HCT116 (cell line): ENCODE data around the gene RNF152. TPM values are rescaled to one million over a fixed set of nuclear protein-coding genes. Genes with fewer than 3 reads are reported as not detected.

Source experiments
- ATAC-seq: fragments of 200-7000 bp; cut with Tn5 transposase; 2 replicates; pipeline ENCODE4 v1.9.1; 2020; ENCODE audit warnings: mild to moderate bottlenecking, moderate library complexity
- BruUV-seq: library from RNA; stranded (reverse); fragments of 400-500 nt; replicated peaks from 2 replicates; lab custom pipeline; 2021; lab: Mats Ljungman, UMichigan
- CTCF ChIA-PET: fragments of 300-600 bp; sonication (Branson Sonifier 250); formaldehyde crosslinking; loops from one replicate; lab custom pipeline; 2021; ENCODE audit warnings: antibody characterized with exemption; lab: Charles Lee
- POLR2A ChIA-PET: fragments of 300-600, 350-600 bp; sonication (Branson Sonifier 250); formaldehyde crosslinking; loops from one replicate; lab custom pipeline; 2021; ENCODE audit warnings: antibody characterized with exemption; lab: Charles Lee
- RAD21 ChIA-PET, 2 experiments: fragments of 300-600 bp; sonication (Branson Sonifier 250); formaldehyde crosslinking; loops; one replicate each; lab custom pipeline; 2023; ENCODE audit warnings: low total read pairs in 2 of 2; ENCODE audit not compliant: uncharacterized antibody in 2 of 2, unreplicated experiment in 2 of 2, low non-redundant PET in 1 of 2; lab: Charles Lee
- DNase-seq: peaks from one replicate; pipeline ENCODE4 v3.0.0-alpha.2; 2010; ENCODE audit warnings: low read depth, low spot score
- H2AFZ ChIP-seq: fragments of 200-600 bp; shearing (Covaris generic), sonication (generic); 2 replicates; pipeline ENCODE4 v1.6.1; 2017; ENCODE audit warnings: low read depth, mixed run types, mixed read lengths, antibody characterized with exemption, low read length; ENCODE audit not compliant: poor library complexity, severe bottlenecking
- H3K27ac ChIP-seq: 2 replicates; pipeline ENCODE4 v1.5.1; 2012; ENCODE audit warnings: low read depth, low read length
- H3K27me3 ChIP-seq: fragments of 200-600 bp; sonication (generic); 2 replicates; pipeline ENCODE4 v1.6.1; 2016; ENCODE audit warnings: mixed run types, low read length, mixed read lengths; ENCODE audit not compliant: insufficient read depth
- H3K36me3 ChIP-seq, 2 experiments: fragments of 200-500 bp in 1 of 2; fragments of 200-600 bp in 1 of 2; sonication (Bioruptor generic) in 1 of 2; sonication (generic) in 1 of 2; 2 replicates each; pipeline versions ENCODE4 v1.5.1 to v1.6.1; 2014 to 2016; ENCODE audit warnings: low read length in 2 of 2, inconsistent platforms in 1 of 2, mixed read lengths in 1 of 2, mixed run types in 1 of 2; ENCODE audit not compliant: insufficient read depth in 2 of 2, control insufficient read depth in 1 of 2
- H3K4me1 ChIP-seq, 2 experiments: fragments of 200-600 bp in 1 of 2; sonication (generic) in 1 of 2; 2 replicates each; pipeline versions ENCODE4 v1.5.1 to v1.6.1; 2012 to 2017; ENCODE audit warnings: low read length in 2 of 2, inconsistent platforms in 1 of 2, mild to moderate bottlenecking in 1 of 2, mixed read lengths in 1 of 2, mixed run types in 1 of 2, moderate library complexity in 1 of 2; ENCODE audit not compliant: insufficient read depth in 2 of 2, control insufficient read depth in 1 of 2
- H3K4me2 ChIP-seq: fragments of 200-600 bp; sonication (generic); 2 replicates; pipeline ENCODE4 v1.6.1; 2017; ENCODE audit warnings: mixed run types, low read length, mixed read lengths
- H3K4me3 ChIP-seq, 2 experiments: fragments of 200-600 bp in 1 of 2; sonication (generic) in 1 of 2; replicated peaks in 1 of 2; 2 replicates each; pipeline ENCODE4 v1.5.1; 2011 to 2016; ENCODE audit warnings: low read length in 2 of 2, control low read depth in 1 of 2, low read depth in 1 of 2, mild to moderate bottlenecking in 1 of 2, mixed read lengths in 1 of 2, mixed run types in 1 of 2
- H3K79me2 ChIP-seq: fragments of 200-600 bp; sonication (generic); 2 replicates; pipeline ENCODE4 v1.6.1; 2017; ENCODE audit warnings: mild to moderate bottlenecking, mixed run types, low read length, moderate library complexity, mixed read lengths; ENCODE audit not compliant: insufficient read depth
- H3K9ac ChIP-seq: fragments of 200-600 bp; sonication (generic); 2 replicates; pipeline ENCODE4 v1.6.1; 2016; ENCODE audit warnings: low read length, mixed read lengths
- H3K9me2 ChIP-seq: fragments of 200-600 bp; sonication (generic), shearing (Covaris generic); 2 replicates; pipeline ENCODE4 v1.6.1; 2017; ENCODE audit warnings: mixed run types, mild to moderate bottlenecking, moderate library complexity; ENCODE audit not compliant: insufficient read depth
- H3K9me3 ChIP-seq, 2 experiments: fragments of 200-500 bp in 1 of 2; fragments of 200-600 bp in 1 of 2; sonication (Bioruptor generic) in 1 of 2; sonication (generic) in 1 of 2; 2 replicates each; pipeline ENCODE4 v1.6.1; 2014 to 2017; ENCODE audit warnings: low read length in 2 of 2, mixed read lengths in 2 of 2, inconsistent platforms in 1 of 2, low read depth in 1 of 2, mild to moderate bottlenecking in 1 of 2, mixed run types in 1 of 2, moderate library complexity in 1 of 2; ENCODE audit not compliant: control insufficient read depth in 1 of 2, insufficient read depth in 1 of 2
- H4K20me1 ChIP-seq: fragments of 200-600 bp; sonication (generic), shearing (Covaris generic); 2 replicates; pipeline ENCODE4 v1.6.1; 2017; ENCODE audit warnings: mixed run types, mild to moderate bottlenecking, moderate library complexity; ENCODE audit not compliant: insufficient read depth
- ATF3 ChIP-seq: IDR thresholded peaks from 2 replicates; pipeline ENCODE4 v1.6.1; 2012
- CBX3 ChIP-seq: IDR thresholded peaks from 2 replicates; pipeline ENCODE4 v1.6.1; 2012; ENCODE audit warnings: low read depth
- CEBPB ChIP-seq: IDR thresholded peaks from 2 replicates; pipeline ENCODE4 v1.6.1; 2012; ENCODE audit warnings: low read depth
- CTCF ChIP-seq, 3 experiments: fragments of 200-600 bp in 1 of 3; sonication (generic) in 1 of 3; IDR thresholded peaks in 2 of 3; conservative IDR thresholded peaks in 1 of 3; 2 replicates each; pipeline ENCODE4 v1.5.1; 2012 to 2017; ENCODE audit warnings: low read depth in 2 of 3, low read length in 2 of 3, antibody characterized with exemption in 1 of 3, borderline replicate concordance in 1 of 3, control low read depth in 1 of 3, mild to moderate bottlenecking in 1 of 3, mixed read lengths in 1 of 3, mixed run types in 1 of 3, moderate library complexity in 1 of 3; ENCODE audit not compliant: insufficient read depth in 1 of 3
- ELF1 ChIP-seq: IDR thresholded peaks from 2 replicates; pipeline ENCODE4 v1.6.1; 2012; ENCODE audit warnings: low read depth, borderline replicate concordance
- EZH2 ChIP-seq: fragments of 200-600 bp; sonication (generic); IDR thresholded peaks from 2 replicates; pipeline ENCODE4 v1.6.1; 2017; ENCODE audit warnings: antibody characterized with exemption, mixed run types
- FOSL1 ChIP-seq: IDR thresholded peaks from 2 replicates; pipeline ENCODE4 v1.6.1; 2012; ENCODE audit warnings: low read depth
- MAX ChIP-seq: IDR thresholded peaks from 2 replicates; pipeline ENCODE4 v1.6.1; 2012
- POLR2A ChIP-seq: IDR thresholded peaks from 2 replicates; pipeline ENCODE4 v1.7.0; 2011; ENCODE audit warnings: borderline replicate concordance; ENCODE audit not compliant: insufficient read depth, insufficient read length; ENCODE audit errors: extremely low read depth
- POLR2AphosphoS5 ChIP-seq: IDR thresholded peaks from 2 replicates; pipeline ENCODE4 v1.6.1; 2011; ENCODE audit warnings: mild to moderate bottlenecking, low read depth, low read length, moderate library complexity
- SIN3A ChIP-seq: IDR thresholded peaks from 2 replicates; pipeline ENCODE4 v1.6.1; 2012; ENCODE audit warnings: low read depth
- YY1 ChIP-seq: IDR thresholded peaks from 2 replicates; pipeline ENCODE4 v1.6.1; 2011; ENCODE audit warnings: low read length, low read depth, moderate library complexity, mild to moderate bottlenecking; ENCODE audit not compliant: insufficient replicate concordance; ENCODE audit errors: extremely low read depth
- ZFX ChIP-seq: fragments of 450-650 bp; IDR thresholded peaks from 2 replicates; pipeline ENCODE4 v1.6.1; 2017
- ZNF274 ChIP-seq: fragments of 200-500 bp; sonication (Bioruptor generic); IDR thresholded peaks from 2 replicates; pipeline ENCODE4 v1.6.1; 2014; ENCODE audit warnings: mild to moderate bottlenecking, low read depth, low read length, inconsistent platforms
- intact Hi-C: fragments of 100-400 bp; cut with micrococcal nuclease; formaldehyde crosslinking; loops from 2 replicates; pipeline ENCODE4 v1.10.0; 2022
- total RNA-seq: library from RNA; stranded (reverse); gene quantifications from one replicate; pipeline ENCODE4 v1.2.1, GENCODE V29; 2021; ENCODE audit not compliant: unreplicated experiment

Gene RNF152
- total RNA-seq, 1 experiment from 2014 or later, result 0.47 TPM

GRCh38 chr18:61860302-61860701 is 32.5 kb downstream of the RNF152 start (continued):
- no peak for TF ChIP-seq CTCF (IDR thresholded peaks at IDR 0.05 in 2 of 3, conservative IDR thresholded peaks at IDR 0.05 in 1 of 3; ENCODE audit: borderline replicate concordance in 1 of 3, insufficient read depth in 1 of 3, low read depth in 2 of 3, low read length in 2 of 3)
- TF ChIP-seq ZFX, result no peak
- no peak for TF ChIP-seq ZNF274
- no peak for TF ChIP-seq YY1
- no peak for TF ChIP-seq POLR2AphosphoS5
- TF ChIP-seq SIN3A, result no peak
- no peak for TF ChIP-seq ATF3

- intact Hi-C loops, result no loop called here
- POLR2A ChIA-PET, result no interaction called here
- no peaks in the 10 kb centered on the region for H3K79me2 ChIP-seq
Observed at GRCh38 chr18:61859113-61859512, 33.7 kb downstream of the RNF152 start.

More at GRCh38 chr18:61859113-61859512, 33.7 kb downstream of the RNF152 start:
- no peaks in the 10 kb centered on the region for H3K9me3 ChIP-seq
- H3K36me3 ChIP-seq, result no peaks in the 10 kb centered on the region
- no TSS peak for BruUV-seq
- RAD21 ChIA-PET, result no interaction called here
- H3K9me2 ChIP-seq, result no peaks in the 10 kb centered on the region
- 0 out of 2 replicates have a peak, but pooled peaks cover 5% of the 10 kb centered on the region for H3K27me3 ChIP-seq
- no peak overlapping the region for H3K4me2 ChIP-seq
- no peak for TF ChIP-seq MAX
- TF ChIP-seq ELF1, result no peak
- TF ChIP-seq CBX3, result no peak
- TF ChIP-seq POLR2A, result no peak
- TF ChIP-seq ATF3, result no peak
- no peak for TF ChIP-seq CEBPB
- no peak for TF ChIP-seq ZNF274
- no peak for TF ChIP-seq EZH2
- TF ChIP-seq FOSL1, result no peak
- no peak for TF ChIP-seq POLR2AphosphoS5
- H3K9ac ChIP-seq, result no peak overlapping the region
- no peaks in the 10 kb centered on the region for H4K20me1 ChIP-seq
- CTCF ChIA-PET, result no interaction called here
- H3K4me1 ChIP-seq, result no peaks in the 10 kb centered on the region
- H2AFZ ChIP-seq, result no peak overlapping the region
- DNase-seq, result no peak
- no peak for ATAC-seq
- H3K4me3 ChIP-seq, result no peak overlapping the region
- no peak overlapping the region for H3K27ac ChIP-seq
